Esophagus mucosa (tissue), 1 donor: Measurements from ENCODE around the gene RANBP1. TPM values are rescaled to one million over a fixed set of nuclear protein-coding genes. Genes with fewer than 3 reads are reported as not detected.

ENCODE experiments used
- ATAC-seq: fragments of 200-7000 bp; cut with Tn5 transposase; one replicate; pipeline ENCODE4 v1.9.1; 2020
- total RNA-seq: library from RNA; stranded (reverse); gene quantifications from one replicate; pipeline ENCODE4 v1.2.4, GENCODE V29; 2023
- donor health status: DM: yes; HTN: yes; CAD: no.

RANBP1 gene
- total RNA-seq, 1 donor from 2014 or later, result 141 TPM

DNA sequence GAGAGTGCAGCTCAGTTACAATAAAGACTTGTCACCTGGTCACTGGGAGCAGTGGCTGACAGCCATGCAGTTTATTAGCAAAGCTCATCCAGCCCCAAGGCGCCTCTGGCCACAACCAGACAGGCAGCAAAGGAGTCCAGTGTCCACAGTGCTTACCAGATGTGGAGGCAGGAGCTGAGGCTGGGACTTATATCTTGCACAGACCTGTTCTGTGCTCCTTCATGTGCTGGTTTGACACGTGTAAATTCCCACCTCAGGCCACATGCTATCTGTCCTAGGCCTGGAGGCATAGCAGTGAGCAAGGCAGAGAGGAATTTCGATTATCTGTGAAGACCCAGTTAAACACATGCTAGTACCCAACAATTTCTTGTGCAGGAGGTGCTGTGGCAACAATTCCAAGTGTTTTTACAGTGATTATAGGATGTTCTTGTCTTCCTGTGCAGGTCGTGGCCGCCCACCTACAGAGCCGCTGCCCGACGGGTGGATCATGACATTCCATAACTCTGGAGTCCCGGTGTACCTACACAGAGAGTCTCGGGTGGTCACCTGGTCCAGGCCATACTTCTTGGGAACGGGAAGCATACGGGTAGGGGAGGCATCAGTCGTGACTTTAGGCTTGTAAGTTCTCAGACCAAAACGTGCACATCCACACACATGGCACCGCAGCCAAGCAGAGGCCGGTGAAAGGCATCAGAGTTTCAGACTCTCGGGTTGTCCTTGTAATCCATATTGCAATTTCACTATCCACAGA is 26.5 kb upstream of the RANBP1 start:
- ATAC-seq, result no peak

DNA sequence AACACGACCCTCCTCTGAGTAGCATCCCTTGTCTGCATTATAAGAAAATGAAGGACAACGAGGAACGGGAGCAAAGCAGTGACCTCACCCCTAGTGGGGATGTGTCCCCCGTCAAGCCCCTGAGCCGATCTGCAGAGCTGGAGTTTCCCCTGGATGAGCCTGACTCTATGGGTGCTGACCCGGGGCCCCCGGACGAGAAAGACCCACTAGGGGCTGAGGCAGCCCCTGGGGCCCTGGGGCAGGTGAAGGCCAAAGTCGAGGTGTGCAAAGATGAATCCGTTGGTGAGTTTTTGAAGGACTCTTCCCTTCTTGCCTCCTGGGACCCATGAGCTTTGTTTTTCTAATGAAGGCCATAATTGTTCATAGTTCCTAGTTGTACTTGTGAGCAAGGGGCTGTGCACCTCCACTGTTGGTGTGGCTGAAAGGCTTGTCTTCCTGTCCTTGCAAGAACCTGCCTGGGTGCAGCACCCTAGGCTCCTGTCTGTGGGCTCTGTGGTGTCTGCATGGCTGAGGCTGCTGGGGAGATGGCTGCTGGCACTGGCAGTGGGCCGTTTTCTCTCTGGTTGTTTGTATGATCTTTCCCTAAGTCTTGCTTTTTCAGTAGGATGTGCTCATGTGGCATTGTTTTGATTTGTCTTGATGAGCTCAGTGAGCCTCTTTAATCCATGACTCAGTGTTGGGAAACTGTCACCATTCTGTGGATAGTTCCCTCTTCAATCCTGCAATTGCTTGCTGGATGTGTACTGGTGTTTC is 25.8 kb upstream of the RANBP1 start:
- peak; percentile 21 for ATAC-seq

DNA sequence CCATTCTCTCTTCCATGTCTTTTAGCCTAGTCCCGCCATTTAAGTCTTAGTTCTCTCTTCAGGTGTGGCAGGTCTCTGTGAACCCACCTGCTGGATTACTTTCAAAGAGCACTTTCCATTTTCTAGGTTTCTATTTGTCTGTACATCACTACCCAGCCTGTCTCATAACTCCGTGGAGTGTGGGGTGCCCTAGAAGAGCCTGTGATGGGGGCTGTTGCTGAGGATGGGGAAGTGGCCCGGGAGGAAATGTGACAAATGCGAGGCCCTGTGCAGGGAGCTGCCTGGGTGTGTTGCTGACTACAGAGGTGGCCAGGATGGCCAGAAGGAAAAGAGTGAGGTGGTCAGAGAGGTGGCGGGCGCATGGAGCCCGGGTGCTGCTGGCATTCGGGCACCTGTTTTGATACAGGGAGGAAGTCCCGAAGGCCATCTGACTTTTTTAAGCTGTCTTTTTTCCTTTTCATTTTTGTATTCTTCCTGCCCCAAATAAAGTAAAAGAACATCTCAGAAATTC is 25.1 kb upstream of the RANBP1 start:
- ATAC-seq, result no peak

DNA sequence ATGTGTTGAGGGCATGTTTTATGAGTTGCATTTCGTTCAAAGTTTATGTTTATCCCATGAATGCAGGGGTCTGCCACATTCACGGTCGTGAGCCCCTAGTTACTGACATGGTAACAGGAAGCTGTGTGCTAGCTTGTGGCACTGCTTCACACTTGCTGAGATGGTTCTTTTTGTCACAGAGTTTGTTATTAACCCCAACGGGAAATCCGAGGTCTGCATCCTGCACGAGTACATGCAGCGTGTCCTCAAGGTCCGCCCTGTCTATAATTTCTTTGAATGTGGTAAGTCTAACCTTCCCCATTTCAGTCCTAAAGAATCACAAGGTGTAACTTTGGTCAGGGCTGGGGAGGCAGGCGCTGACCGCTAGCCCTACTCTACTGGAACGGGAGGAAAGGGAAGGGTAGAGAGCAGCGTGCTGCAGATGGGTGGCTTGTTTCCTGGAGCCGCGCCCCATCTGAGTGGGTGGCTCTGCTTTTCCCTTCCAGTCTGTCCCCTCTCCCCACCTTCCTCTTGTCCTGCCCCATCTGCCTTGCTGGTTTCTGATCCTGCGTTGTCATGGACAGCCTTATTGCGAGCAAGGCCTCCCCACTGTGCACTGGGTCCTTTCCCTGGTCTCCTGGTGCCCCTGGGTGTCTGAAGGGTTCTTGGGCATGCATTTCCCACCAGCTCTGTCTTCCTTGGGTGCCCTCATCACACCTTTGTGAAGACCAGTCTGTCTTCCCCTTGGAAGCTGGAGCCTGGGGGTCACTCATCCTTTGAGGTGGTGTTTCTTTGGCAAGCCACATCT is 24.0 kb upstream of the RANBP1 start:
- ATAC-seq, result peak; percentile 6

DNA sequence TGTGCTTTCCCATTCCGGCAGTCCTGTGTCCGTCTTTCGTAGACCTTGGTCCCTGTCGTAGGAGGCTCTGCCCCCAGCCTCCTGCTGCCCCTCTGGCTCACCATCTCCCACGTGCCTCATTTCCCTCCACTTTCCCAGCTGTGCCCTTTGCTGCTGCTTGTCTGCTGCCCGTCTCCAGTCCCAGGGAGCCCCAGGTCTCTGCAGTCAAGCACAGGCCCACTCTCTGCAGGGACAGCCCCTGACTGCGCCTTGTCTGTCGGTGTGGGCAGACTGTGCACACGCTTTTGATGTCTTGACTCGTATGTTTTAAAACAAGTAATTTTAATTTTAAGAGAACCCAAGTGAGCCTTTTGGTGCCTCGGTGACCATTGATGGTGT is 23.4 kb upstream of the RANBP1 start:
- no peak for ATAC-seq

DNA sequence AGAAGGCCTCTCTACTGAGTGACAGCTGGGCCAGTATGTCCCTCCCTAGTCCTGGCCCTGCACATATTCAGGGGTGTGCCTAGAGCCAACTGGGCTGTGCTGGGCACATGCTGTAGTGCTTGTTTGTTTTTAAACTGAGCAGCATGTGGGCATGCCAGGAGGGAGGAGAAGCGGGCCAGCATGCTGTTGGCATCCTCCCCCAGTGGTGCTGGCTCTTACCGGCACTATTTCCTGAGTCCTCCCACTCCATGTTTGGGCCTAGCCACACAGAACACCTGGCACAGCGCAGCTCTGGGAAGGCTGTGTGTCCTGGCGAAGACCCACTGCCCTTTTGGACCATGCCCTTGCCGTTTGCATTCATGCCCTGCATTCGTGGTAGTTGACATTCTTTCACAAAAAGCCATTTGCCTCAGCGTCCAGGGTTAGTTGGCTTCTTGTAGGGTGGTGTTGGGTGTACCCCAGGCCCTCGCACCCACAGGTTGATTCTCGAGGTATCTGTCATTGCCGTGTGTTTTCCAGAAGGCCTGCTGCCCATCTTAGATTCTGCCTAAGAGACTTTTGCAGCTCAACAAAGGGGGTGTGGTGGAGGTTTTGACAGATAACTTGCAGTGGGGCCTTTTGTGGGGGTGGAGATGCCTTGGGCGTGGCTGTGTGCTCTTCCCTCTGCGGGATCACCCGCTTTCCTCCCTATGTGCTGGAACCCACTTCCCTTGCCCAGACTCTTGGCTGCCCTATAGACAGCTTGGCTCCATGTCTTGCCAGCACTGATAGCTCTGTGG is 22.3 kb upstream of the RANBP1 start:
- no peak for ATAC-seq

DNA sequence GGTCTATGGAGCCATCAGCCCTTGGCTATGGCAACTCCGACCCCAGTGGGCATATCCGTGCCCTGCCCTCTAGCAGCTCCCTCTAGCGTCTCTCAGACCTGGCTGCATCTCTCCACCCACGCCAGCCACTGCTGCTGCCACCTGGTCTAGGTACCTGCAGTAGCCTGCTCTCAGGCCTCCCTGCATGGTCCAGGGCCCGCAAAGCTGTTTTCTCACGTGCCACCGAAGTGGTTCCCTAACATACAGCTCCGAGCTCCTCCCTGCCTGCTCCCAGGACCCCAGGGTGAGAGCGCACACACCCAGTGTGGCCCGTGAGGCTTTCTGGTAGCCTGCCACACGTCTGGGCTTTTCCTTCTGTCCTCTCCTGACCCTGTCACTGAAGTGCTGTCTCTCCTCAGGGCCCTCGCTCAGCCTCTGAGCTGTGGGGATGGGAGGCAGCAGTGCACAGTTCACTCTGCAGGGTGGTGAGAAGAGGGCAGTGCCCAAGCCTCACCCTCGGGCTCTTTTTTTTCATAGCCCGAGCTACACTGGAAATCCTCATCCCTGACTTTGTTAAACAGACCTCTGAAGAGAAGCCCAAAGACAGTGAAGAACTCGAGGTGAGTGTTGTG is 21.6 kb upstream of the RANBP1 start:
- peak; percentile 12 for ATAC-seq

DNA sequence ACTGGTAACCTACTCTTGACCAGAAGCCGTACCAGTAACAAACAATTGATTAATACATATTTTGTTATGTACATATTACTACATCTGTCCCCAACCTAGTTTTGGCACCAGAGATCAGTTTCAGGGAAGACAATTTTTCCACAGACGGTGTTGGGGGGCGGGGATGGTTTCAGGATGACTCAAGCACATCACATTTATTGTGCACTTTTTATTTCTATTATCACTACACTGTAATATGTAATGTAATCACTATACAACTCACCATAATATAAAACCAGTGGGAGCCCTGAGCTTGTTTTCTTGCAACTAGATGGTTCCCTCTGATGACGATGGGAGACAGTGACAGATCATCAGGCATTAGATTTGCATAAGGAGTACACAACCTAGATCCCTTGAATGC is 20.4 kb upstream of the RANBP1 start:
- ATAC-seq, result no peak

DNA sequence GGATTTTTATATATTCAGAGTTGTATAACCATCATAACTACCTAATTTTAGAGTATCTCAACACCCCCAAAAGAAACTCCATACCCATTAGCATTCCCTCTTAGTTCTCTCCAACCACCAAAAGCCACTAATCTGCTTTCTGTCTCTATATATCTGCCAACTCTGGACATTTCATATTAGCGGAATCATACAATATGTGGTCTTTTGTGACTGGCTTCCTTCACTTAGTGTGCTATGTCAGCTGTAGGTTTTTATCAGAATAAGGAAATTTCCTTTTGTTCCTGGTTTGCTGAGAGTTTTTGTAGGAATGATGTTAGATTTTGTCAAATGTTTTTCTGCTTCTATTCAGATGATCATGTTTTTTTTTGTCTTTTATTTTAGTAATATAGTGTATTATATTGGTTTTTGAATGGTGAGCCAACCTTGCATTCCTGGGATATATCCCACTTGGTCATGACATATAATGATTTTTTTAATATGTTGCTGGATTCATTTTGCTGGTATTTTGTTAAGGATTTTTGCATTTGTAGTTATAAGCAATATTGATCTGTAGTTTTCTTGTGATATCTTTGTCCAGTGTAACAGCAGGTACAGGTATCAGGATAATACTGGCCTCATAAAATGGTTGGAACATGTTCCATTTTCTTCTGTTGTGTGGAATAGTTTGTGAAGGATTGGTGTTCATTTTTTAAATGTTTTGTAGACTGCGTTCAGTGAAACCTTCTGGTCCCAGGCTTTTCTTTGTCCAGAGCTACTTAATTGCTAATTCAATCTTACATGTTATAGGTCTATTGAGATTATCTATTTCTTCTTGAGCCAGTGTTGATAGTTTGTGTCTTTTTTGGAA is 19.1 kb upstream of the RANBP1 start:
- ATAC-seq, result no peak

DNA sequence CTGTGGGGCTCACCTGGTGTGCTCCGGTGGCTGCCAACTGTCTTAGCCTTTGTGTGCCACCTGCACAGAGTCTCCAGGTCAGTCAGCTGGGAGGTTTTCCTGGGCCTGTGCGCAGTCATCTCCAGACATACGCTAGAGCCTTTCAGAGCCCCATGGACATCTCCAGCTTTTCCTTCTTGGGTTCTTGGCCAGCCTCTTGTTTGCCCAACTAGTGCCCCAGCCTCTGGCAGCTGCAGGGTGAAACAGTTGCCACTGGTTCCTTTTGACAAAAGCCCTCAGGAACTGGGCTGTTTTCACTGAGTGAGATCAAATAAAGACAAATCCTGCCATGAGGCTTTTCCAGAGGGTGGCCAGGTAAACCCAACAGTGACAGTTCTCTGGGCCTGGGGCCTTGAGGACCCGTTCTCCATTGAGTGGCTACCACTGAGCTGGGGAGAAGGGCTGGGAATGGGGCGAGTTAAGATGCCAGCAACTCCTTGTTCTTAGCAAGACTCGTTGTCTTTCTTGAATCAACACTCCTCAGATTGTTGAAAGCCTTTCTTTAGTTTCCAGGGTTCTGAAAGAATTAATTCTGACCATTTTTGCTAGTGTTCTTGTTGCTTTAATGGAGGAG is 16.7 kb upstream of the RANBP1 start:
- ATAC-seq, result no peak

DNA sequence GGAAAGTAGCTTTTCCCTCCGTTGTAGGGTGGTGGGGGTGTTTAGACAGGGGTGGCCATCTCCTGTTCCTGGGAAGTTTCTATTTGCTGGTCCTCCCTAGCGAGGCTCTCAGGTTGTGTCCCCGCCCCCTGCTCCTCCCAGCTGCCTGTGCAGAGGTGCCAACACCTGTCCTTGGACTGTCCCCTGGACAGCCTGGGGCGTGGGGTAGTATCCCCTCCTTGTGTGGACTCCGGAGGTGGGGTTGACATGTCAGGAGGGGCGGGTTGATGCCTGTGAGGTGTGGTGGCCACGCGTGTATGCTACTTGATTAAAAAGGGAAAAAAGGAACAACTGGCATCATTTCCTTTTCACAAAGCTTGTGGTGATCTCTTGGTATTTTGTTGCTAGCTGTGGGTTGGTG is 14.3 kb upstream of the RANBP1 start:
- no peak for ATAC-seq

DNA sequence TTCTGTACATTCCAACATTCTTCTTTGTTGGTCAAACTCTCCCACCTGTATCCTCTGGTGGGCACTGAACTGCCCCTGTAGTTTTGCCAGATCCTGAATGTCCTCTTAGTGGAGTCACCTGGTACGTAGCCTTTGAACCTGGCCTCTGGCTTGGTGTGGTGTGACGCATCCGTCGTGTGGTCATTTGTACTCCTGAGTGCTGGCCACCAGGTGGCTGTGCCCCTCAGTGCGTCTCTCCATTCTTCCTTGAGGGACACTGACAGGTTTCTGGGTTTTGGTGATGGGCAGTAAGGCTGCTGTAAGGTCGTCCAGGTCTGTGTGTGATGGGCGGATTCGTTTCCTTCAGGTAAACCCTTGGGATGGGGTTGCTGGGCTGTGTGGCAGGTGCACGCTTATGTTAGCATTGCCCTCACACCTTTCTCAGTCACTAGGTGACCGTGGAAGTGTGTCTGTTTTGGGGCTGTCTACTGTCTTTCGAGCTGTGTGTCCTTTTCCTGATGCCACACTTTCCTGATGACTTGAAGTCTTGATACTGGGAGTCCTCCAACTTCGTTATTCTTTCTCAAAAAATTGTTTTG is 13.6 kb upstream of the RANBP1 start:
- no peak for ATAC-seq

DNA sequence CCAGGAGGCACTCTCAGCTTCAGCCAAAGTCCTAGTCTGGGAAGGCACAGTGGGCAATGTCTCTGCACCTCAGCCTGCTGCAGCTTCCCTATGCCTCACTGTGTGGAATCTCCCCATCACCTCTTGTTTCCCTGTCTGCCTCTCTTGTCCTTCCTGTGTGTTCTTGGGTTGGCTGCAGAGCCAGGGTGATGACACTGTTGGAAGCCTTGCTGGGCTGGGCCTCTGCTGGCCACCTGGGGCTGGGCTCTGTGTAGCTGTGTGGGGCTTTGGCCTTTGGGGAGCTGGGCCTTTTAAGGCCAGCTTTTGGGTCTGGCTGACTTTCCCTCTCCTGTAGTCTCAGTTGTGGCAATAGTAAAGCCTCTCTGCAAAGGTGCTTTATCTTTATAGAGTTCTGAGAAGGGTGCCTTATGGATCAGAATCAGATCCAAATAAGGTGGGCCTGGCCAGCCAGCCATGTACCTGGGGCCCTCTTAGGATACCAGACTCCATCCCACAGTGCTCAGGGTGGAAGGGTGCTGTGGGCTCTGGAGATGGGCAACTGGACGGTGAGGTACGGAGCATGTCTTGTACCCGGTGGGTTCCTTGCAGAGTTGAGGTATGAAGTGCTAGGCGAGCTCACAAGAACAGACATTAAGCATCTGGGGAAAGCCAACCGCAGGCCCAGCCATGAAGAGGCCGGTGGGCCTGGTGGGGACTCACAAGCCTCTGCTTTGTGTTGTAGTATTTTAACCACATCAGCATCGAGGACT is 10.3 kb upstream of the RANBP1 start:
- no peak for ATAC-seq

DNA sequence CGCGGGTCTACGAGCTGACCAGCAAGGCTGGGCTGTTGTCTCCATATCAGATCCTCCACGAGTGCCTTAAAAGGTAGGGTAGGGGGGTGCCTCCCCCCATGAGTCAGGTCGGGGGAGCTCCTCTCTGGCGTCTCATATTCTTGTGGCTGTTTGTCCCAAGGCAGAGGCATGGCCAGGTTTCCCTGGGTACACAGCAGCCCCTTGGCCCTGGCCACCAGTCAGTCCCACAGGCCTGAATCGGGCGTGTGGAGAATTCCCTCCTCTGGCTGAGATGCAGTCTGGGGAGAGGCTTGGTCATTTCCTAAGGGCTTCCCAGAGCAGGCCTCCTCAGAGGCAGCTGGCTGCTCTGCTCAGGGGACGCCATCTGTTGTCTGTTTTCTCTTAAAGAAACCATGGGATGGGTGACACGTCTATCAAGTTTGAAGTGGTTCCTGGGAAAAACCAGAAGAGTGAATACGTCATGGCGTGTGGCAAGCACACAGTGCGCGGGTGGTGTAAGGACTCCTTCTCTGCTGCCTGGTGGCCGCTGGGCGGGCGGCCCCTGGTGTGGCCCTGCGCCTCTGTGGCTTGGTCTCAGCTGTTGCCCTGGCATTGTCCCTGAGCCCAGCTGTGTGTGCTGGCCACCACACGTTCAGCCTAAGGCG is 9.6 kb upstream of the RANBP1 start:
- no peak for ATAC-seq

DNA sequence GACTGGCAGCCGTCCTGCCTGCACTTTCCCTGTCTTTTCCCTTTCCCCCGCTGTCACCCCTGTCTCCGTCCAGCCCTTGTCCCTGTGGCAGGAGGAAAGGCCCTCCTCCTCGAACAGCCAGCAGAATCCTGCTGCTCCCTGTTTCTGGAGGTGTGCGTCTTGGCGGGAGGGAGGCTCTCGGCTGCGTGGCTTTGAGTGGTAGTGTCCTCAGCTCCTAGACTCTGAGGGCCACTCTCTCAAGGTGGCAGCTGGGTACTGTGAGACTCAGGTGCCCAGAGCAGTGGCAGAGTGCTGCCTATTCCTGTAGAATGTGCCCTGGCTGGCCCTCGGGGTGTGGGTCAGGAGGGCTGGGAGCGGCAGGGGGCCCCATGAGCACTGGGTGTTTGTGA is 9.1 kb upstream of the RANBP1 start:
- no peak for ATAC-seq

DNA sequence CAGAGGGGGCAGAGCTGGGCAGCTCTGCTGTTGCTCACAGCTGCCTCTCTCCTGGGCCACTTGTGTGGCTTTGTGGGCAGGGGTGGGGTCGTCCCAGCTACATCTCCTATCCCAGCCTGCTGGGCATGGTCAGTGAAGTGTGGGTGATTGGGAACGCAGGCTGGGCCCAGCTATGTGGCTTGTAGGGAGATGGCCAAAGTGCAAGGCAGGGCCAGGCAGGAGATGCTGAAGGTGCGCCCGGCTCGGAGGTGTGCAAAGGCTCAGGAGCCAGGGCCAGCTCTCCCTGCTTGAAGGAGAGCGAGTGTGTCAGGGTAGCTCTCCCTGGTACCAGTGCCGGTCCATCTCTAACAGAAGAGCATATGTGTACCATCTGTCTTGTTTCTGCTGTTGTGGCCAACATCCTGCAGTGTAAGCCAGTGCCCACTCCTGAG is 8.4 kb upstream of the RANBP1 start:
- no peak for ATAC-seq

DNA sequence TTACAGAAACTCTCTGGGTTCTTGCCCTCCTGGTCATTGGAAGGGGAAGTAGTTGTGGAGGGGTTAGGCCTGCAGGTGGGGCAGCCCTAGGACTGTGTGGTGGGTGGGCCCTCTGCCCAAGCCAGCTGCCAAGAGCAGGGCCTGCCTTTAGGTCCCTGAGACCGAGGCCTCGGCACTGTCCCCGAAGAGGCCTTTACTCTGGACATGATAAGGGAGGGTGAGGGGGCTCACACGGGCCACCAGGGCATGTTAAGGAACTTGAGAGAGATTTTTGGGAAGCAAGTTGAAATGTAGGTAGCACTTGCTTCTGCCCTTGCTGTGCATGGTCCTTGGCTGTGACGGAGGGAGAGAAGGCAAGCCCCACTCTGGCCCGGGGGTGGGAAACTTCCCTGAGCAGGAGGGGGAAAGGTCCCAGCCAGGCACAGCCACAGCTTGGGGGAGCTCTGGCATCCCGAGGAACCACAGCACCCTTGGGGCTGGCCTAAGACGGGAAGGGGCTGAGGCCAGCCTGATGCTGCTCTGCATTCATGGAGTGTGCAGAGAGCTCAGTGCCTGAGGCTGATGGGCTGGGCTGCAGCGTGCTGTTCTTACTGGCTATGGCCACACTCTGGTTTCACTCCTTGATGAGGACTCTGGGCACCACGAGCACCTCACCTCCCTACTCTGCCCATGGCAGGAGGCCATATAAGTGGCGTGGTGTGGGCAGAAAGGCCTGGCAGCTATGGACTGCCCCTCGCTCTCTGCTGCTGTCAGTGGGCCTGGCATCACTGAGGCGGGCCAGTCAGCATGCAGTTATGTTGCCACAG is 7.8 kb upstream of the RANBP1 start:
- no peak for ATAC-seq

DNA sequence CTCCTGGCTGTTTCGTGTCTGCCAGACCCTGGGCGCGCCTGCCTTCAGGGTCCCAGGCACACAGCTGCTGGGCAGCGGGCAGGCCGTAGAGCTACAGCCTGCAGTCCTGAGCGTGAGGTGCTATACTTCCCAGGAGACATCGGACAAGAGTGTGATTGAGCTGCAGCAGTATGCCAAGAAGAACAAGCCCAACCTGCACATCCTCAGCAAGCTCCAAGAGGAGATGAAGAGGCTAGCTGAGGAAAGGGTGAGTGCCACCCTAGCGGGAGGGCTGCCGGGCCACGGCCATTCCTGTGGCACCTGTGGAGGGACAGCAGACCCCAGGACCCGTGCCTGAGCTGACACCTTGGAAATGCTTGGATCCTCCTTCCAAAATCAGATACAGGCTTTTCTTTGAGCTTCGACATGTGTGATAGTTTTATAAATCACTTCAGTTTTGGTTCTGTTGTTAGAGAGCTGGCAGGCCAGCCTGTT is 7.1 kb upstream of the RANBP1 start:
- ATAC-seq, result no peak
